Measurements from ENCODE around the gene OCLN.
"Not testable (repeated sequence)": the region's sequence is repeated elsewhere in the genome, so short reads cannot be mapped to it uniquely, and the experiment has no call there.

OCLN gene

DNA sequence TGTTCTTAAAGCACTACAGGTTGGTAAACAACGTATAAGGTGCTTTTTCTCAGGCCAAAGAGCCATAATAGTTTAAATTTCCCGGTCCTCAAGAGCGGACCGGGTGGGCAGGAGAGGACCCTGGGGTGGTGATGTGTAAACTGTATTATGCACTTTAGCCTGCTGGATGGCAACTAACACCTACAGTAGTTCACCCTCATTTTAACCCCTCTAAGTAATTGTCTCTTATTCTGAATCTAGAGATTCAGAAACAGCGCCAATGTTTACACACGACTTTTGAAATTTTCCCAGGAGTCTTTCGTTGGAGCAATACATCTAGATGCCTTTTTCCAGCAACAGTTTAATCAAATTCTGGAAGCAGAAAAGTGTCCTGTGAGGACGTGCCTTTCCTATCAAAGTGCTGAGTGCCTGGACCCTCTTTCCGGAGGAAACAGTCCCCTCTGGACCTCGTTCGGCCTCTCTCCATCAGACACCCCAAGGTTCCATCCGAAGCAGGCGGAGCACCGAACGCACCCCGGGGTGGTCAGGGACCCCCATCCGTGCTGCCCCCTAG, 676 bp upstream of the OCLN start:
- DNase-seq (ENCODE audit: low spot score), result no peak

DNA sequence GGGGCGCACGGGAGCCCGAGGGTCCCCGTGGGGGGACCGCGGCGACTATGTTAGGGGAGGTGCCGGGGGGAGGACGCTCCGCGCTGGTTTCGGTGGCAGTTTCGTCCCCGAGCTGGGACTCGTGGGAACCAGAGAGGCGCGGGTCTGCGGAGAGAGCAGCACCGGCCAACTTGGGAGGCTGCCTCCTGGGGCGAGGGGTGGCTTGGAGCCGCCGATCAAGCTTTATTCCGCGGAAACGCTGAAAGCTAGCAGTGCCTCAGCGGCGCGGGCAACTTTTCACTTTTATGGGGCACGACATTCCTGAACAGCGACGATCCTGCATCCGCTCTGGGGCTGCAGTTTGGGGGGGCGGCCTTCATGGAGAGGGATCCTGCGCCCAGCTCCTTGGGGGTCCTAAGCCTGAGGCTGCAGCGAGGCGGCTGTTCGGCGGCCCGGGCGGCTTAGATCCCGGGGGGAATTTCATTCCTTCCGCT, 369 bp downstream of the OCLN start:
- peak; percentile 37 for DNase-seq (ENCODE audit: low spot score)

DNA sequence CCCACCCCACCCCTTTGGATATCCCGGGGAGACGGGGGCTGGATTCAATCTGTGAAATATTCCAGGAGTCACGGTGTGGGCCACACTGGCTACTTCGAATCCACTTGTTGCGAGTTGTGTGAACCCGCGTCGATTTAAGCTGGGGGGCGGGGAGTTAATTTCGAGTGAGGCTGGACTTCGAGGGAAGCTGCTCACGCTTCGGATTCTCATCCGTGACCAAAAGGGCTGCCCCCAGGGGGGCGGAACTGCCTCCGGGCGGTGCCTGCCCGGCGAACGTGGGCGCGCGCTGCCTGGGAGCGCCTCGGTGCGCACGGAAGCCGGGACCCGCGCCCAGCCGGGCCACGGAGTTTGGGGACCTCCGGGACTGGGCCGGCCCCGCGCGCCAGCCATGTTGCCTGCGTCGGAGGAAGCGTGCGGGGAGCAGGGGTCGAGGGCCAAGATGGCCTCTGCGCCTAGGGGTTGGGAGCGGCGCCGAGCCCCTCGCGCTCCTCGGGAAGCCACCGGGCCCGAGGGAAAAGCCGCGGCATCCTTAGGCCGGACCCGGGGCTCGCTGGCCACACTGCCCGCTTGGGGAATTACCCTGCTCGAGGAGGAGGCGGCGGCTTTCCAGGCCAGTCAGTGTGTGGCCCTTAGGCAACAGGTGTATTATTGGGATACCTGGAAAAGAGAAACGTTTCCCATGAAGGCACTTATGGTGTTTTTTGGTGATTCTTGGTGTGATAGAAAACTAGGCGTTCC, 975 bp downstream of the OCLN start:
- peak; percentile 12 for DNase-seq (ENCODE audit: low spot score)

DNA sequence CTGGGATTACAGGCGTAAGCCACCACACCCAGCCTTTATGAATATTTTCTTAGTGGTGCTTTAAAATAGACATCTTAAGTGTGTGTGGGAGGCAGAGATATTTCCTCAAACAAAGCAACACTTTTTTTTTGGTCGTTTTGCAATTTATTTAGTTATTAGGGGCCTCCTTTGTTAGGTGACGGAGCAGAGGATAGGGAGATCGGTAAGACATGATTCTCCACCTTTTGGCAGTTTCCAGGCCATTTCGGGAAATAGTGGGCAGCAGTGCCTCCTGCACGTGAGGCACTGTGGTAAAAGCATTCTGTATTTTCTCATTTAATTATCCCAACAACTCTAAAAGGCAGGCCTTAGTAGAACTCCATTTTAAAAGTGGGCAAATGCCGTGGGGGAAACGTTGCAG, 1.9 kb downstream of the OCLN start:
- DNase-seq (ENCODE audit: low spot score), result no peak

DNA sequence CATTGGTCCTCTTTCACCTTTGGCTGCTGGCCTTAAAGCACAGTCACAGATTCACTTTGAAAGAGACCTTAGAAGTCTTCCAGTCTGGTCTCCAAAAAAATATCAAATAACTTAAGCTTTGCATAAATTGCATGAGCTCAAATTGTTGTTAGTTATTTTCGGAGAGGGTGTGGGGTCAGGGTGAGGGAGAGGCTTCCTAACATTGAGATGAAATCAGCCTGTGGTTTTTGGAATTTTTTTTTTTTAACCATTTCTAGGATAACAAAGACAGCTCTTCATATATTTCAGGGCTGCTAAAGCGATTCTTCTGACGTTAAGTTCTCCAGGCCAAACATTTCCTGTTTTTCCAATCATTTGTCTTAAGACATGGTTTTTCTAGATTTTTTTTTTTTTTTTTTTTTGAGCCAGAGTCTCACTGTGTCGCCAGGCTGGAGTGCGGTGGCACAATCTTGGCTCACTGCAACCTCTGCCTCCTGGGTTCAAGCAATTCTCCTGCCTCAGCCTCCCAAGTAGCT, 4.5 kb downstream of the OCLN start:
- no peak for DNase-seq (ENCODE audit: low spot score)

DNA sequence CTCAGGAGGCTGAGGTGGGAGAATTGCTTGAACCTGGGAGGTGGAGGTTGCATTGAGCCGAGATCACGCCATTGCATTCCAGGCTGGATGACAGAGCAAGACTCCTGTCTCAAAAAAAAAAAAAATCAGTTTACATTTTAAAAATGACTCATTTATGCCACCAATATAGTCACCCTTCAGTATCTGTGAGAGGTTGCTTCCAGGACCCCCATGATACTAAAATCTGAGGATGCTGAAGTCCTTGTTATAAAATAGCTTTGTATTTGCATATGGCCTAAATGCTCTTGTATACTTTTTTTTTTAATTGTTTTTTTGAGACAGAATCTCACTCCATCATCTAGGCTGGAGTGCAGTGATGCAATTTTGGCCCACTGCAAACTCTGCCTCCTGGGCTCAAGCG, 5.8 kb downstream of the OCLN start:
- no peak for DNase-seq (ENCODE audit: low spot score)

DNA sequence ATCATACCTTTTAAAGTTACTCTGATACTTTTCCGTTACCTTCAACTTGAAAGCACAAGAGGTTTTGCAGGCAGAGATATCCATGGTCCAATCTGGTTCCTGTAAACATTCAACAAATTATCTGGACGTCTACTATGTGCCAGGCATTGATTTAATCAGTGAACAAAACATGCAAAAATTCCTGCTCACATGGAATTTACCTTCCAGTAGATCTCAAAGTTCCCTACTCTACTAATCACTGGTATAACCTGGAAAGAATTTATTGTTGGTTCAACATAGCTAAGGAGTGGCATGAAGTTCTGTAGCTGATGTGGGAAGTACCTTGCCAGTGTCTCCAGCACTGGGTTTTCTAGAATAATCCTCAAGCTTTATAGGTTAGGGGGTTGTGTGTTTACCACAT, 9.8 kb downstream of the OCLN start:
- DNase-seq (ENCODE audit: low spot score), result no peak

DNA sequence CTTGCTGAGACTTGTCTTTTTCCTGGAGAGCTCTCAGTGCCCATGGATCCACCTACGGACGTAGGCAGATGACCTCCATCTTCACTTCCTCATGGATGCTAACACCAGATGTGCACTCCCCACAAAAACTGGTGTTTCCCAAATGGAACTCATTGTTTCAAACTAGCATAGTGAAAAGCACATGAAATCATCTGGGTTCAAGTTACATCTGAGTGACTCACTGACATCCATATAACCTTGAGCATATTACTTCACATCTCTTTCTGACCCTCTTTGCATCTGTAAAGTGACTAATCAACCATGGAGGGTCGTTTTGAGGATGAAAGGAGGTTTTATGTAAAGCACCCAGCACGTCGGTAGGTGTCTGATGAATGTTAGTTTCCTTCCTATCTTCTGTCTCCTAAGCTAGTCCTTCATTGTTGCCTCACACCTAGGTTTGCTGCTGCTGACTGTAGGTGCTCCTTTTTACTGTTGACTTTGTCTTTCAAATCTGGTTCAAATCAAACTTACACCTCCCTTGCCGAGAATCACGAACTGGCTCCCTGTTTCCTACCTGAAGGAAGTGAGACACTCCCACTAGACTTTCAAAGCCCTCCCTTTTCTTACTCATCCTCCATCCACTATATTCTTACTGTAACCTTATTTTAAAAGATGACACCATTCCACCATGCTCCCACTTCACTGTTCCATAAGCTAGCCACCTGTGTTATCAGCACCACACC, 10.3 kb downstream of the OCLN start:
- no peak for DNase-seq (ENCODE audit: low spot score)

DNA sequence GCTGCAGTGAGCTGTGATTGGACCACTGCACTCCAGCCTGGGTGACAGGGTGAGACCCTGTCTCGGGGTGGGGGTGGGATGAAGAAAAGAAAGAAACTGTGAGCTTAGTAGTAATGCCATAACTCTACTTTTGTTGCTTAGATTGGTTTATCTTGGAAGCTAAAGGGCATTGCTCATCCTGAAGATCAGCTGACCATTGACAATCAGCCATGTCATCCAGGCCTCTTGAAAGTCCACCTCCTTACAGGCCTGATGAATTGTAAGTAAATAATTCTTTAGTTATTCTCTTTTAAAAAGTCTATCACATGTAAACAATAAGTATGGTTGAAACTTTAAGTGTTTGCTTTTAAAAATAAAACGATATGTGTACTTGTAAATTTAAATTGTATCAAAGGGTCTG, 11.4 kb downstream of the OCLN start:
- no peak for DNase-seq (ENCODE audit: low spot score)

DNA sequence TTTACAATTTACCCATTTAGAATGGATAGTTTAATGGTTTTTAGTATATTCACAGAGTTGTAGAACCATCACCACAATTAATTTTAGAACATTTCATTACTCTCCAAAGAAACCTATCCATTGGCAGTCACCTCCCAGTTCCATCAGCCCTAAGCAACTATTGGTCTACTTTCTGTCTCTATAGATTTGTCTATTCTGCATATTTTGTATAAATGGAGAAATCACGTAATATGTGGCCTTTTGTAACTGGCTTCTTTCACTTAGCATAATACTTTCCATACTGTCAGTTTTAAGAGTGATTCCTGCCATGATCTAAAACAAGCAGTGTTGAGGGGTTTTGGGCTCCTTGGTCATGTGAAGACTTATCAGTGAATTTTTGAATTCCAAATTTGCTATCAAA, 12.7 kb downstream of the OCLN start:
- DNase-seq (ENCODE audit: low spot score), result no peak

DNA sequence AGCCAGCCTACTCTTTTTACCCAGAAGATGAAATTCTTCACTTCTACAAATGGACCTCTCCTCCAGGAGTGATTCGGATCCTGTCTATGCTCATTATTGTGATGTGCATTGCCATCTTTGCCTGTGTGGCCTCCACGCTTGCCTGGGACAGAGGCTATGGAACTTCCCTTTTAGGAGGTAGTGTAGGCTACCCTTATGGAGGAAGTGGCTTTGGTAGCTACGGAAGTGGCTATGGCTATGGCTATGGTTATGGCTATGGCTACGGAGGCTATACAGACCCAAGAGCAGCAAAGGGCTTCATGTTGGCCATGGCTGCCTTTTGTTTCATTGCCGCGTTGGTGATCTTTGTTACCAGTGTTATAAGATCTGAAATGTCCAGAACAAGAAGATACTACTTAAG, 16.6 kb downstream of the OCLN start:
- no peak for DNase-seq (ENCODE audit: low spot score)

DNA sequence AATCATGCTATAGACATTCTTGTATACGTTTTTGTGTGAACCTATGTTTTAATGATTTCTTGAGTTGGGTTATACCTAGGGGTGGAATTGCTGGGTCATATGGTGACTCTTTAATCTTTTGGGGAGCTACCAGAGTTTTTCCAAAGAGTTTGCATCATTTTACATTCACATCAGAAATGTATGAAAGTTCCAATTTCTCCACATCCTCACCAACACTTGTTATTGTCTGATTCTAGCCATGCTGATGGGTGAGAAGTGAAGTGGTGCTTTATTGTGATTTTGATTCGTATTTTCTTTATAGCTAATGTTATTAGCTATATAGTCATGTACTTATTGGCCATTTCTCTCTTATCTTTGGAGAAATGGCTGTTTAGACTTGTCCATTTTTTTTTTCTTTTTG, 18.1 kb downstream of the OCLN start:
- DNase-seq (ENCODE audit: low spot score), result no peak

DNA sequence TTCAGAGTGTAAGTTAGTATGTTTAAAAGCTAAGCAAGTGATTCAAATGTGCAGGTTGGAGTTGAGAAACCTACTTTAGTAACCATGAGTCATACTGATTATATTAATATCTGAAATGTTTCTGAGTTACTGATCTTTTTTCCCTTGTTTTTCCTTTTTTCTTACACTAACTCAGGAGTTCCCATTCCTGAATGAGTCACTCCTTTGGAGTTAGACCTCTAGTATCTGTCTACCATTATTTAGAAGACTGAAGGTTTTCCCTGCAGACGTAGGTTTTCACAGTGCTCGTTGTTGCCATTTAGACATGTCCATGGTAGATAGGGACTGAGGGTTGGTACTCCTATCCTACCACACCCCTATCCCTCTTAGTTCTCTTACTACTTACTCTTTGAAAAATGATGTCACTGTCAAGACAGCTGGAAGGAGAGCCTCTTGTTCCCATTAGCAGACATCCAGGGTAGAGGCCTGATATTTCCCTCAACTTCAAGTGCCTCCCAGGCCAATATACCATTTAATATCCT, 20.2 kb downstream of the OCLN start:
- no peak for DNase-seq (ENCODE audit: low spot score)

DNA sequence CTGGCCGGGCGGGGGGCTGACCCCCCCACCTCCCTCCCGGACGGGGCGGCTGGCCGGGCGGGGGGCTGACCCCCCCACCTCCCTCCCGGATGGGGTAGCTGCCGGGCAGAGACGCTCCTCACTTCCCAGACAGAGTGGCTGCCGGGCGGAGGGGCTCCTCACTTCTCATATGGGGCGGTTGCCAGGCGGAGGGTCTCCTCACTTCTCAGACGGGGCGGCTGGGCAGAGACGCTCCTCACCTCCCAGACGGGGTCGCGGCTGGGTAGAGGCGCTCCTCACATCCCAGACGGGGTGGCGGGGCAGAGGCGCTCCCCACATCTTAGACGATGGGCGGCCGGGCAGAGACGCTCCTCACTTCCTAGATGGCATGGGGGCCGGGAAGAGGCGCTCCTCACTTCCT, 23.0 kb downstream of the OCLN start:
- not testable (repeated sequence) for DNase-seq (ENCODE audit: low spot score)

DNA sequence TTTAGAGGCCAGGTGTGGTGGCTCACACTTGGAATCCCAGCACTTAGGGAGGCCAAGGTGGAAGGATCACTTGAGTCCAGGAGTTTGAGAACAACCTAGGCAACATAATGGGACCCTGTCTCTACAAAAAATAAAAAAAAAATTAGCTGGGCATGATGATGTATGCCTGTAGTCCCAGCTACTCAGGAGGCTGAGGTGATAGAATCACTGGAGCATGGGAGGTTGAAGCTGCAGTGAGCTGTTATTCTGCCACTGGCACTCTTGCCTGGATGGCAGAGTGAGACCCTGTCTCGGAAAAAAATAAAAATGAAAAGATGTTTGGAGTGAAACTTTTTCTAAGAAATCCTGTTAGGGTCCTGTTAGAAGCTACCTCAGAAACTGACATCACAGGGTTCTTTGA, 24.2 kb downstream of the OCLN start:
- no peak for DNase-seq (ENCODE audit: low spot score)

DNA sequence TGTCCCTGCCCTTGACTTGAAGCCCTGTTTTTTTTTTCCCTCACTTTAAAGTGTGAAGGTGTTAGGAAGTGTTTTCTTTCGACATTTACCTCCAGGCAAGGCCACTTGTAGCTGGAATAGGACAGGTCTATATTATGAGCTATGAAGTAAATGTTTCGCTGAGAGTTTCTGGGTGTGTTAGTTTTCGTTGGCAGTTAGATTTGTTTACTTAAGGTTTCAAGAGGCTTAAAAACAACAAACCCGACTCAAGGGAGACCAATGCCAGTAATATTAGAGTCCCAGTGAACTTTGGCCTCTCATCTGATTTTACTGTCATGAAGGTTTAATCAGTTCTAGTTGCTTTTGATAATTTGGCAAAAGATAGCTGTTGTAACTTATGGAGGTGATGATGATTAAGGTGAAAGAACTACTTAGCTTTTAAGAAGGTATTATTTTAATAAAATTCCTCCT, 25.2 kb downstream of the OCLN start:
- no peak for DNase-seq (ENCODE audit: low spot score)

DNA sequence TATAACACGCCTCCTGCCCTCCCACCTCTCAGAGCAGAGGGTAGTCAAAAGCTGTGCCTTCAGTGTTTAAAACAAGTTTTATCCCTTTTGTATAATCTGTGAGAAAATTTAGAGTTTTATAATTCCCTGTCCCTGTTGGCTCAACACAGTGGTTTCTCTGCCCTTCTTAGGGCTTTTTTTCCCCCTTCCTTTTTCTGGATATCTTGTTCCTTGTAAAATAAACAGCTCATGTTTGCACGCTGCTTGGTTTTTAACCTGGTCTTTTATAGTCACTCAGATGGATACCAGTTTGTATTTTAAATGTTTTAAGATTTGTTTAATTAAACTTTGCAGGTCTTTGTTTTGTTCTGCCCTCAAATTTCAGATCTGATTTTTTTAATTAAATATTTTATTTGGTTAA, 26.7 kb downstream of the OCLN start:
- DNase-seq (ENCODE audit: low spot score), result no peak

DNA sequence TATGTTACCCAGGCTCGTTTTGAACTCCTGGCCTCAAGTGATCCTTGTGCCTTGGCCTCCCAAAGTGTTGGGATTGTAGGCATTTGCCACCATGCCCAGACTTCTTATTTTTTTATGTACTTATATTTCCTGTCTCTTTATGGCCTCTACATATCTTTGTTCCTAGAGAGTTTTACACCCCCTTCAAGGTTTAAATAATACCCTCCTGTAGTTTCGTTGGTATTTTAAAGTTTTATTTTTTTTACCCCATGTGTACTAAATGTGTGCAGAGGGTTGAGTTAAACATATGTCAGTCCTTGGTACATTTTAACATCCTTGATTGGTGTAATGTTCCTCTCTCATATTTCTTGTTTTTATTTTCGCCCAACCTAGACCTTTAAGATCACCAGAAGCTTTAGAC, 29.4 kb downstream of the OCLN start:
- DNase-seq (ENCODE audit: low spot score), result no peak

DNA sequence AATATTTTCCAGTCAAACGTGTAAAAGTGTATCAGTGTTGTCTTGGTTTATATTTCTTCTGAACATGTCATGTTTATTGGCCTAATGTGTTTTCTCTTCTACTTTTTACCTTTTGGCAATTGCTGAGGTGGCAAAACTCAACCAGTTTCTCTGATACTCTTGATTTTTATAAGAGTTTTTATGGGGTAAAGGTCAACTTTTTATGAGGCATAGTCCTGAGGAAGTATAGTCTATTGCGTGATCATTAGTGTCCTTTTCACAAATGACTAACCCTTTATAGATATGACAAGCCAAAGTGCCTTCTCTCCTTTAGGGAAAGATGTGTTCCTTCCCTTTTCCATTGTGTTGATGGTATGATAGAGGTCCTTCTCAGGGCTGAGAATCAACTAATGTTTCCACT, 32.9 kb downstream of the OCLN start:
- no peak for DNase-seq (ENCODE audit: low spot score)

DNA sequence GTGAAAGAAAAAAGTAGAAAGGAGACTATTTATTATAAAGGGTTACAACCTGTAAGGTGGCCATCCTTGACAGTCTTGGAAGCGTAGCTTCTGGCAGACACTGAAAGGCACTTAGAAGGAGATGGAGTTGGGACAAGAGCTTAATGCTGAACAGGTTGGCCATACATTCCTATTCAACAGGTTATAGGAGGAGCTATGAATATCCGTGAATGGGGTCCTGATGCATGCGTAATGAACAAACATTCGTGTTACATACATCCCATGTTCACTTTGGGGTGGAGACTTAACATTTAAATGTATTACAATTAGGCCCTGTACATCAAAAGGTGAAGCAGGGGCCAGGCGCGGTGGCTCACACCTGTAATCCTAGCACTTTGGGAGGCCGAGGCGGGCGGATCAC, 34.1 kb downstream of the OCLN start:
- no peak for DNase-seq (ENCODE audit: low spot score)

DNA sequence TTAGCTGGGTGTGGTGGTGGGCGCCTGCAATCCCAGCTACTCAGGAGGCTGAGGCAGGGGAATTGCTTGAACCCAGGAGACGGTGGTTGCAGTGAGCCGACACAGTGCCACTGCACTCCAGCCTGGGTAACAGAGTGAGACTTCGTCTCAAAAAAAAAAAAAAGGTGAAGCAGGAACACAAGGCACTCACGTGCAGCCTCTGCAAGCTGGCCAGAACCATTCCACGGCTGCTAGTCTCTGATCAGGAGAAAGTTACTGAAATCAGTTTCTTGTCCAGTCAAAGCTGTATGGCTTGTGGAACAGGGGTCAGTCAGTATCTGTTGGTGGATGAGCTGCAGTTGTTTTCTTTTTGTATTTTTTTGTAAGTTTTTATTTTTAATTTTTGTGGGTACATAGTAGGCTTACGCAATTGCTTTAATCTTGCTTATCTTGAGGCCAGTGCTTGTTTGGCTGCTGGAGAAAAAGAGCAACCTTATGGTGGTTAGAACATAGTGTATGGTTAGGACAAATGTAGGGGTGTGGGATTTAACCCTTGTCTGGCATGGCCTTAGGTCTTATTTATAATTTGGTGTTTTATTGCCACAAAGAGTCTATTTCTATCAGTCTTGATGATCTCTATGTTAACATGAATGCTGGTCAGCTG, 34.7 kb downstream of the OCLN start:
- no peak for DNase-seq (ENCODE audit: low spot score)

DNA sequence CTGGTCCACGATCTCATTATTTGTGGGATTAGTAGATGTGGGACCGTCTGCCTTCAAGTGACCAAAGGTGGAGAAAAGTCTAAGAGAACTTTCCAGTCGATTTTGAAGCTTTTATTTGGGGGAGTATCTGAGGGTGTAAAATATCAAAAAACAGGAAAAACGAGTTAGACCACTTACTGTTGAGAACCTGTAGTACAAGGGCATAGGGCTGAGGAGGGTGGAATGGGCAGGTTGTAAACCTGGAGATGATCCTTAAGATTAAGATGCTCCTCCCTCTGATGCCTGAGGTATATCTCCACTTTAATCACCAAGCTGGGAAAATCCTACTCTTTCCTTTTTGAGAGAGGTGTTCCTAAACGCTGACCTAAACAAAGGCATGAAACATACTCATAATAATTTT, 35.4 kb downstream of the OCLN start:
- DNase-seq (ENCODE audit: low spot score), result no peak

Measured in germinal center (tissue), 1 donor.